Heart left ventricle (tissue), 13 donors: ENCODE data around the gene LRRN3.

Experiments used
- CTCF ChIP-seq, 12 donors: fragments of 200-600 bp; sonication (generic) in 4 of 12; IDR thresholded peaks; one replicate each; pipeline versions ENCODE4 v1.5.0 to v1.8.0; 2018 to 2022; ENCODE audit warnings: antibody characterized with exemption in 12 of 12, mild to moderate bottlenecking in 5 of 12
- POLR2A ChIP-seq, 2 donors: fragments of 450-650 bp; IDR thresholded peaks; one replicate each; pipeline ENCODE4 v1.6.1; 2017; ENCODE audit warnings: antibody characterized with exemption in 2 of 2, mild to moderate bottlenecking in 2 of 2, moderate library complexity in 2 of 2
- donor health status: ischemic (EF 13 %, LVEDD 7.1; RV severe dilation, severe dysfunction).
- donor health status: DM: no; HTN: yes; CAD: no.
- donor health status: DM: no; HTN: no; CAD: no.
- donor health status: ischemic (EF 25% LVEDD 6.9; RV normal size, moderate dysfunction).
- donor health status: ischemic (EF 25% LVEDD 5.7; RV mildly dilated, moderate dysfunction).
- donor health status: ischemic (EF 35%, LVEDD 5.7; RV mildly dilated, moderate dysfunction).
- donor health status: nonischemic (EF 11% LVEDD 7.7; RV severe dilation, severe dysfunction).
- donor health status: DM: yes; HTN: yes; CAD: no.
- donor health status: PGD.
- donor health status: ischemic (EF 29% LVEDD 5.4; RV normal size, mild dysfunction).
- donor health status: nonischemic (EF 23%, LVEDD 6.1; RV moderate dilation, normal function).

DNA sequence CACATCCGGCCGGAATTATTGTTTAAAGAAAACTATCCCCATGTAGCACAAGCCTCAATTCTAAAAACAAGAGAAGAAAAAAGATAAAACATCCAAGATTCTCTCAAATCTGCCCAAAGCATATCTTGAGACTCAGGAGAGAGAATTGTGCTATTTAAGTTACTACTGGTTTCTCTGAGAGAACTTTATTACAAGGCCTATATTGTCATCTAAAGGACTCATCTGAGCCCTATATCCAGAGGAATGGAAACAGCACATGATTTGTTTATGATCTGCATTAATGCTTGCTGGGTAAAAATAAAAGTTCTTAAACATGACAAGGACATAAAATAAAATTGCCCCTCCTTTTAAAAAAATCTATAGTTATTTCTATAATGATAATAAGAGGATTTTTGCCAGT, 25.0 kb downstream of the LRRN3 start:
- no peak for TF ChIP-seq POLR2A (IDR thresholded peaks at IDR 0.05)
- TF ChIP-seq CTCF (IDR thresholded peaks at IDR 0.05), result no peak
